ENCODE measurements around the gene ZNF845.
"Not testable (repeated sequence)": the region's sequence is repeated elsewhere in the genome, so short reads cannot be mapped to it uniquely, and the experiment has no call there.

Gene ZNF845

DNA sequence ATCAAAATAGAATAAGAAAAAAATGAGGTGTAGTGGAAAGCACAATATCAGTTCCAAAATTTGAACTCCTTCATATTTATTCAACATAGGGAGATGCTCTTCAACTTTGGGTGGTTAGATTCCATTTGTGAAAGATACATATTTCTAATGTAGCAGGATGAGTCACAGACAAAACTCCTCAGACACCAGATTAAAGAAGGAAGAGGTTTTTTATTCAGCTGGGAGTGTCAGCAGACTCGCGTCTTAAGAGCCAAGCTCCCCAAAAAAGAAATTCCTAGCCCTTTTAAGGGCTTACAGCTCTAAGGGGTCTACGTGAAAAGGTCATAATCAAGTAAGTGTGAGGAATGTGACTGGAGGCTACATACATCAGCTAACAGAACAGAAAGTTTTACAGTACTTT, 54.6 kb downstream of the ZNF845 start:
- no peak for DNase-seq

DNA sequence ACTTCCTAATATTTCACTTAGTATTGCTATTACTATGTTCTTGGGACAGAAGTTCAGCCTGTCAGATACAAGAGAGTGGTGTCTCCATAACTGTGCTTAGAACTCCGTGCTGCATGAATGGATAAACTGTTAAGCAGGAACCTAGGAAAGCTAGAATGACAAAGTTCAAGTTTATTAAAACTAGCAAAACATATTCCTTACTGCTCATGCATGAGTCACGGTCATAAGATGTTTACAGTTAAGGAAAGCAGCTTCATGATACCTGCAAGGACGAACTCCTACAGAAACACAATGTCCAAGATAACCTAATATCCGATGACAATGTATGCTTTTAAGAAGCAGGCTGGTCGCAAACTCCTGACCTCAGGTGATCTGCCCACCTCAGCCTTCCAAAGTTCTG, 55.4 kb downstream of the ZNF845 start:
- no peak for DNase-seq

DNA sequence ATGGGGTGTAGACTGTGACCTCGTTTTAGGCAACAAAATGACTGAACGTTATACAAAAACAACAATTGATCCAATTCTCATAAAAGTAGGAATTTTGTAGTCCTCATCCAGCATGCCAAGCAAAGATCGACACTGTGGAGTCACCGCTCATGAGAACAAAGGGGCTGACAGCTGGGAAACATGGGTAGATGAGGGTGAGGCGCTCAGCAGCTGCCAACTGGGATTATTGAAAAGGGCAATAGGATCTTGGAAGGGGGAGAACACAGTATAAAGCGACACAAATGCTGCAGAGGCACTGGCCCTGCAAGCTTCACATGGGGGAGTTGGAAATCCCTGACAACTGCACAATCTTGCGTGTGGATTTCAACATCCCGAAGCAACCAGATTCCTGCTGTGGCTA, 56.0 kb downstream of the ZNF845 start:
- DNase-seq, result no peak

DNA sequence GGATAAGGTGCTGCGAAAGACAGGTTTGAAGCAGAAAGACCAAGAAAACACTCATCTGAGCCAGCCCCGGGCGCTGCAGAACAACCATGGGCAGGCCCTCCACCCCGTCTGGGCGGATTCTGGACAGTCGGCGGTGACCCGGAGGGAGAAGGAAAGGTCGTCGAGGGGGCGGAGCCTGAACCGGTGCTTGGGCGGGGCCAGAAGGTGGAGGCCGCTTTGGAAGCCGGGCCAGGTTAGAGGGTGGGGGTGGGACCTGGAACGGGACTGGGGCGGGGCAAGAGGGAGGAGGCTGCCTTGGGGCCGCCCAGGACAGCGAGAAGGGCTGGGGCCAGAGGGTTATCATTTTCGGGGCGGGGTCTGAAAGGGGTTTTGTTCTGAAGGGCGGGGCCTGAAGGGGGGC, 56.4 kb downstream of the ZNF845 start:
- DNase-seq, result no peak

DNA sequence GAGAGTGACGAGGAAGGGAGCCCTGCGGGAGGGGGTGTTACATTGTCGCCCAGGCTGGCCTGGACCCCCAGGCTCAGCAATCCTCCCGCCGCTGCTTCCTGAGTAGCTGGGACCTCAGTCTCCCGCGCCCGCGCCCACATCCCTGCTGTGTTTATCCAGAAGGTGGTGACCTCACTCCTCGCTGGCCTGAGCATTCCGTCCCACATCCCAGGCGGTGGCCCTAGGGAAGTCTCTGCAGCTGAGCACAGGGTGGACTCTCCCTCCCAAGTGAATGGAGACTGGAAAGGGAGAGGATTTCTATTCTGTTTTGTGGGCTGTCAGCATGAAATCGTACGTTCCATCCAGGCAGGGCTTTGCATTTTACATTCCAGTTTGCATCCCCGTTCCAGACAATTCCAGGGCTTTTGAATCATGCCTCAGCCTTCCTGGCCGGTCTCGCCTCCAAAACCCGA, 61.0 kb downstream of the ZNF845 start:
- DNase-seq, result peak; percentile 66

DNA sequence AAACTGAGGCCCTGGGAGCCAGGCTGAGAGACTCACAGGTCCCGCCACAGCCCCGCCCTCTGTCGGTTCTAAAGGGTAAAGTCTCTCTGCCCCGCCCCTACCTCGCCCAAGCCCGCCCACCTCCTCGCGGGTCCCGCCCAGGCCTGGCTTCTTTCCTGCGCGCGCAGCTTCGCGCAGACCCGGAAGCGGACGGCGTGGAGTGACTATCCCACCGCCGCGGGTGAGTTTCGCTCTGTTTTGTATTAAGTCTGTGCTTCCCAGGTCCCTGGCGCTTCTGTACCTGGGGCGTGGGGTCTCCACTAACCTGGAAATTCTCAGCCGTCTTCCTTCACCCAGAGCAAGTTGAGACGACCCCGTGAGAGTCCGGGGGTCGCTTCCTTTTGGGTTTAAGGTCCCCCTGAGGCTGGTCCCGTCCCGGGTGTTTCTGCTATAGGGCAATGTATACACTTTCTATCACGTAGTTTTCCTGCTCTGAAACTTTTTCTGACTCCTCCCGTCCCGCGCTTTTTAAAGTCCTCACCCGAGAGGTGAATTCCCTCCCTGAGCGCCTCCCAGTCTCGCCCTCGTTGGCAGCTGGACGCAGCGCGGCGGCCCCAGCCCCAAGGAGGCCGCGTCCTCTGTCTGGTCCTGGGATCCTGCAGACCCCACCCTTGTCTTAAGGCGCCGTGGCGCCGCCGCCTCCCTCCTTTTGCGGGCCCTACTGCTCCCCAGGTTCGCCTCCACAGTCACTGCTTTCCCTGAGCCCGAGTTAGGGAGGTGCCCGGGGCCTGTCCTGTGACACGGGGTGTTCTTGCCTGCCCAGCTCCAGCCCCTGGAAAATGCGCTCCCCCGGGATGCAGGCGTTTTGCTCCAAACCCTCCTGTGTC, 61.7 kb downstream of the ZNF845 start, which contains the start of gene ZNF765:
Gene ZNF765, plus strand, starts transcription at position 176 of the 866 bp plus-strand sequence. CDS start 2,867 bp downstream, outside the sequence.
- peak; percentile 89 for DNase-seq

DNA sequence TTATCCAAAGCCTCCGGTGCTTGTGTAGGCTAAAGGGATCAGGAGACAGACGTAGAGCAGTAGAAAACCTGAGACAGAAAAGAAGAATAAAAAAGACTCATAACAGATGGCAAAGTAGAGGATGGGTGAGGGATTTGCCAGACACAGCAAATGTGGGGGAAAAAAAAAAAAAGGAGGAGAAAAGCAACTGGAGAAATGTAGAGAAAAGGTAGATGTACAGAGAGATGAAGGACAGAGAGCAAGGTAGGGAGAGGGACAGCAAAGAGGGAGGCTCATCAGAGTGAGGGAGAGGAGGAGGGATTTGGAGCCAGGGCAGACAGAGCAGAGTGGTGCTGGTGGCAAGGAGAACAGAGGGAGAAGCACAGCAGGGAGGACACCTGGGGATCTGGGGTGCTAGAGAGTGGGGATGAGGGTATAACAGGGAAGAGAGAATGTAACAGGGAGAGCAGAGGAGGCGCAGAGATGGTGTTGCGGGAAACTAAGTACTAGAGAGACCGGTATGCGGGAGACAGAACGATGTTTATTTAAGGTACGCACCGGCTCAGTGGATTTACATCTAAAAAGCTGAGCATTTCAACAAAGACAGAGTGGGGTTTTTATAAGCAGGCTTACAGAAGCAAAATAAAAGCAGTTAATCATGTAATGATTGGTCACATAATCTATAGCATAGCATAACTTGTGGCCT, 62.4 kb downstream of the ZNF845 start:
- not testable (repeated sequence) for DNase-seq

DNA sequence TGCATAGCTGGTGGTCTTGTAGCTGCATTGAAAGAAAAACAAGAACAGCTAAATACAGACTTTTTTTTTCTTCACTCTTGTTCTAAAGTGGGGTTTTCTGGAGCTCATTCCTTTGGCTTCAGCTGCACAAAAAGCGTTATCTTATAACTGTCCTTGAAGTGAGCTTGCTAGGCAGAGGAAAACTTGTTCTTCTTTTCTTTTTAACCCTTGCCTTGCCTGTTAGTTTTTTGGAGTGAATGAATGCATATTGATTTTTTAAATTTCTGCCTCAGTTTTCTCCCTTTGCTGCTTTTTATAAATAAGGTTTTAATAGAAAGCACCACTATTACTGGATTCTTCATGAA, 62.9 kb downstream of the ZNF845 start:
- DNase-seq, result no peak

DNA sequence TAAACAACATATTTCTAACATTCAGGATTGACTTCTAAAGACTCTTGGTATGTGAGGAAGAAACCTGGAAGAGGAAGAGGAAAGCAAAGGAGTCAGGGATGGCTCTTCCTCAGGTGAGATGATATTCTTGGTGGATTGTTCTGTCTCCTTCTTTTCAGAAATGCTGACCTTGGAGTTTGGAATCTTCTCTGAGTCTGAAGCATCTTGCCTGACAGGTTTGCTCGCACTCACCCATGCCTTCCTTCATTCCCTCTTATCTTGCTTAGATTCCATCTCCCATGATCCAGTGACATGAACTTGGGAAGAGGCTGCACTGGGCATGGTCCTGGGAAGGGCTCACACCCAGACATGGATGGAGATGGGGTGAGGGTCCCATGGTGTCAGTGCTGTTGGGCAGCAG, 64.4 kb downstream of the ZNF845 start:
- DNase-seq, result not testable (repeated sequence)

Measured in T1000 (cell line).